AG08395 (cell line): ENCODE data around the gene CASP9.
"Not testable (repeated sequence)": the region's sequence is repeated elsewhere in the genome, so short reads cannot be mapped to it uniquely, and the experiment has no call there.

ENCODE experiments used
- DNase-seq: peaks from one replicate; pipeline ENCODE4 v3.0.0; 2012; ENCODE audit warnings: mixed read lengths, low spot score

Gene CASP9

DNA sequence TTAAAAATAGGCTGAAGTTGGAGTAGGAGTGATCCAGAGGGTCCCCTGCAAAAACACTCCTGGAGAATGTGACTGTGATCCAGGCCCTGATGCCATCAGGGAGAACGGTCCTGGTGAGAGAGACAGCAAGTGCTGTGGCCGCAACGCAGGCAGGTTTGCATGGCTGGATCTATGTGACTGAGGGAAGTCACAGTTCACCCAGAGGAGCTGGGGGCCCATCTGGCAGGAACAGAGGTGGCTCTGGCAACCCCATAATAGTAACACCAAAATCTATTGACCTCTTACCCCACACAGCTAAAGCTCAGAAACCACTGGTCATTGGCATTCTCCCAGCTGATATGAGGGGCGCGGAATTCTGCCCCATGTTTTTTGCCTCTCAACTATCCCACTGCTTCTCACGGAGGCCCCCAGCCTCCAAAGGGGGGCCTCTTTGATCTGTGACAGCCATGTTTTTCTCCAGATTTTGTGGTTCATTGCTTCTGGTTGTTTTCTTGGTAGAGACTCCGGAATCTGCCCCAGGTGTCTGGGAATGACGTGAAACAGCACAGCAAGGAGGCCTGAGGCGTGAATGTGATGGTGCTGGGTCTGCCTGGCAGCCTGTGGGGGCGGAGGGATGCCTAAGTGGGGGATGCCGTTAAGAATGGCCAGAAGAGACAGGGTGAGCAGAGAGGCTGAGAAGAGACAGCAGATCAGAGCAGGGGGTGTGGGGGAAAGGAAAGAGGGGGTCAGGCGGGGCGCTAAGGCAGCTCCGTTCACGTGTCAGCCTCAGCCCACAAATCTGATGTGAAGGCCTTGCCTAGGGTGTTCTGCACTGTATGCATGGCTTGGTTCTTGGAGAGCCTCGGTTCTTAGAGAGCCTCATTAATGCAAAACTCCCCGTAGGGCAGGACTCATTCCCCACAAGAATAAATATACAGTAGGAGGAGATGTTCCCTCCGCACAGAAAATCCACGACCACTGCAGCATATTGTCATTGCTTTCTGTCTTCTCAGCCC is 23.5 kb downstream of the CASP9 start:
- DNase-seq = no peak

- no peak for DNase-seq
Measured at GRCh38 chr1:15493869-15494390, 30.1 kb downstream of the CASP9 start.

- no peak for DNase-seq
Measured at GRCh38 chr1:15492596-15492995, 31.4 kb downstream of the CASP9 start.

DNA sequence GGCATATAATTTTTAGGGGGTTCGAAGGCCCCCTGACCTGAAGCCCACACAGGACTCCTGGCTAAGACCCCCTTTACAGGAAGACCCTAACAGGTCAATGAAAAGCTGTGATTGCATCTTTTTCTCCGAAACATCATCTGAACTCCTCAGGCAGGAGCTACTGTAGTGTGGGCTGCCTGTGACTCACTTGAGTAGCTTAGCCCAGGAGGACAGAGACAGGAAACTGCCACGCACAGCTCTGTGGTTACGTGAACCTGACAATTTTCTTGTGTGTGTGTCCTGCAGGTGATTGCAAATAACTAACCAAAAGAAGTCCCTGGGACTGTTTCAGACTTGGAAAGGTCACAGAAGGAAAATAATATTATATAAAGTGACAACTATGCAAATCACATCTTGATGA is 33.0 kb downstream of the CASP9 start:
- DNase-seq = not testable (repeated sequence)

GRCh38 chr1:15489052-15489736 is 34.8 kb downstream of the CASP9 start:
- DNase-seq = no peak

- no peak for DNase-seq
Measured at GRCh38 chr1:15488371-15488770, 35.6 kb downstream of the CASP9 start.

- not testable (repeated sequence) for DNase-seq
Measured at GRCh38 chr1:15486844-15487610, 37.0 kb downstream of the CASP9 start.

DNA sequence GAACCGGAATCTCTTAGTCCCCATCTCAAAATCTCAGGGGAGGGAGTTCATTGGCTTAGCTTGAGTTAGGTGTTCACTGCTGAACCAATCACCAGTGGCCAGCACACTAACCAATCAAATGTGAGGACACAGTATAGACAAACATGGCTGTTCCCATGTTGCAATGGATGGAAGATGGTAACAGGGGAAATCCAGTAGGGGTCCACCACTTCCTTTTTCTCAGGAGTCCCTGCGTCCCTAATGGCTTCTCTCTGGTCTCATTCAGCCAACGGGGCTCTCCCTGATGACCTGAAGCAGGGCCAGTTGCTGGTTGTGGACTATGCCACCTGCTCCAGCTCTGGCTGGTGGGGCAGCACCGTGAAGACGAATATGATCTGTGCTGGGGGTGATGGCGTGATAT is 38.4 kb downstream of the CASP9 start:
- DNase-seq = no peak

DNA sequence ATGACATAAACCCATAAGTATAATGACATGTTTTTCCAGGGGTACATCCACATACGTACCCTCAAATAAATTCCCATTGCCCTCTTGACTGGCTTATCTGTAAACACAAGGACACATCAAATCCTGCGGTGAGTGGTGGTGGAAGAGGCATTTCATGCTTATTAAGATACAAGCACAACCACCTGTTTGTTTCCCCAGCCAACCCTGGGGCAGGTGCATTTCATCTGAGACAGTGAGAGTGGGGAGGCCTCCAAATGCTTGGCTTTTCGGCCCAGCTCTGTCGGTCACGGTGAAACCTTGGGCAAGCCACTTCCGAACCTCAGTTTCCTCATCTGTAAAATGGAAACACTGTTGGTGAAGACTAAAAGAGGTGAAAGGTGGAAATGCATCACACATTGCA is 39.6 kb downstream of the CASP9 start:
- not testable (repeated sequence) for DNase-seq

- no peak for DNase-seq
Measured at GRCh38 chr1:15483971-15484370, 40.0 kb downstream of the CASP9 start.

DNA sequence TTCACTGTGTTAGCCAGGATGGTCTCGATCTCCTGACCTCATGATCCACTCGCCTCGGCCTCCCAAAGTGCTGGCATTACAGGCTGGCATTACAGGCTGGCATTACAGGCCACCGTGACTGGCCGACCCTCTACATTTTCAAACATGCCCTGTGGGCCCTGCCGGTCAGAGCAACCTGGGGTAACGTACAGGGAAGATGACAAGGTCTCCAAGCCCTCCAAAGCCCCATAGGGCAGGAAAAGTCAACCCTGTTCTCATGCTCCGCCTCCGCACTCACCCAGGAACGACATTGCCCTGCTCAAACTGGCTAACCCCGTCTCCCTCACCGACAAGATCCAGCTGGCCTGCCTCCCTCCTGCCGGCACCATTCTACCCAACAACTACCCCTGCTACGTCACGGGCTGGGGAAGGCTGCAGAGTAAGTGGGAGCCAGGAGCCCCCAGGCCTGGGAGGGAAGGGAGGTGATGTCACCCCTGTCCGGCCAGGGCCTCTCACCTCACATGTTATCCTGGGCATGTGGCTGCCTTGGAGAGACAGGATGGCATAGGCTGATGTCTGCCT is 41.0 kb downstream of the CASP9 start:
- DNase-seq = not testable (repeated sequence)

- not testable (repeated sequence) for DNase-seq
Measured at GRCh38 chr1:15482455-15482854, 41.6 kb downstream of the CASP9 start.

- DNase-seq = no peak
Measured at GRCh38 chr1:15479654-15480347, 44.2 kb downstream of the CASP9 start.

DNA sequence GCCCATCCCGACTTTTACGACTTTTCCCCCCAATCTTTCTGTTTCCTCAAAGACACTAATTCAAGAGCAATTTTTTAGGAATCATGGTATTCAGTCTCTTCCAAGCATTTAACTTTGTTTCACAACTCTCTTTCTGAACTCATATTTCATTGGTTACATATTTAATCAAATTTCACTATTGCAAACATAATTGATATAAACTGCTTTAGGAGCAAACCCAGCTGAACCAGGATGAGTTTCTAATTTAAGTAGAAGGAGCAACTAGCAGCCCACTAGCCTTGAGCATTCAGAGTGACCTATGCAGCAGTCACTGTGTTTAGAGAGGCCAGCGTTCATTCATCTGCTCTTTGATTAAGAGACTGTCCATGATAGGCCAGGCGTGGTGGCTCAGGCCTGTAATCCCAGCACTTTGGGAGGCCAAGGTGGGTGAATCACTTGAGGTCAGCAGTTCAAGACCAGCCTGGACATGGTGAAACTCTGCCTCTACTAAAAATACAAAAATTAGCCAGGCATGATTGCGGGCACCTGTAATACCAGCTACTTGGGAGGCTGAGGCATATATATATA is 46.3 kb downstream of the CASP9 start:
- no peak for DNase-seq

- no peak for DNase-seq
Measured at GRCh38 chr1:15476927-15477326, 47.1 kb downstream of the CASP9 start.

- DNase-seq = no peak
Measured at GRCh38 chr1:15475752-15476314, 48.2 kb downstream of the CASP9 start, which contains the start of gene CELA2B. CELA2B (plus strand) TSS chr1:15476104; CDS start chr1:15476126, 22 bp downstream.

- no peak for DNase-seq
Measured at GRCh38 chr1:15472587-15472986, 51.4 kb downstream of the CASP9 start.

DNA sequence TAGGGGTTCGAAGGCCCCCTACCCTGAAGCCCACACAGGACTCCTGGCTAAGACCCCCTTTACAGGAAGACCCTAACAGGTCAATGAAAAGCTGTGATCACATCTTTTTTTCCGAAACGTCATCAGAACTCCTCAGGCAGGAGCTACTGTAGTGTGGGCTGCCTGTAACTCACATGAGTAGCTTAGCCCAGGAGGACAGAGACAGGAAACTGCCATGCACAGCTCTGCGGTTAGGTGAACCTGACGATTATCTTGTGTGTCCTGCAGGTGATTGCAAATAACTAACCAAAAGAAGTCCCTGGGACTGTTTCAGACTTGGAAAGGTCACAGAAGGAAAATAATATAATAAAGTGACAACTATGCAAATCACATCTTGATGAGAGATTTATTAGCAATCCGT is 52.3 kb downstream of the CASP9 start:
- not testable (repeated sequence) for DNase-seq

DNA sequence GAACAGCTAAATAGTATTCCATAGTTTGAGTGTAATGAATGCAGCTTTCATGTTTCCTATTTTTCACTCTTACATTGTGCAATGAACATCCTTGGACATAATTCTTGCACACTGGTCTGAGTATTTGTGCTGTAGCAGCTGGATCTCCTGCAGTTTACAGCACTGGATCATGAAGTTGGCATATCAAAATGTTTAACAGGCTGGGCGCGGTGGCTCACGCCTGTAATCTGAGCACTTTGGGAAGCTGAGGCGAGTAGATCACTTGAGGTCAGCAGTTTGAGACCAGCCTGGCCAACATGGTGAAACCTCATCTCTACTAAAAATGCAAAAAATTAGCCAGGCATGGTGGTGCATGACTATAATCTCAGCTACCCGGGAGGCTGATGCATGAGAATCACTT is 52.9 kb downstream of the CASP9 start:
- not testable (repeated sequence) for DNase-seq

- DNase-seq = not testable (repeated sequence)
Measured at GRCh38 chr1:15469821-15470448, 54.1 kb downstream of the CASP9 start.
